Hepatocyte (in vitro differentiated cells): ENCODE results near the gene NIT2. TPM values are rescaled to one million over a fixed set of nuclear protein-coding genes. Genes with fewer than 3 reads are reported as not detected.

ENCODE experiments used
- DNase-seq: peaks from one replicate; pipeline ENCODE4 v3.0.0-alpha.2; 2016; ENCODE audit warnings: low spot score
- H2AFZ ChIP-seq: fragments of 200-600 bp; sonication (generic); 2 replicates; pipeline ENCODE4 v1.6.0; 2016; ENCODE audit warnings: antibody characterized with exemption, mild to moderate bottlenecking
- H3K27ac ChIP-seq: fragments of 200-600 bp; sonication (generic); 2 replicates; pipeline ENCODE4 v1.5.1; 2016; ENCODE audit warnings: mild to moderate bottlenecking
- H3K27me3 ChIP-seq: fragments of 200-600 bp; sonication (generic); 2 replicates; pipeline ENCODE4 v1.6.1; 2016
- H3K36me3 ChIP-seq: fragments of 200-600 bp; sonication (generic); replicated peaks from 2 replicates; pipeline ENCODE4 v1.5.1; 2016; ENCODE audit warnings: low read depth; ENCODE audit not compliant: insufficient read depth
- H3K4me1 ChIP-seq: fragments of 200-600 bp; sonication (generic); 2 replicates; pipeline ENCODE4 v1.5.1; 2016; ENCODE audit warnings: mild to moderate bottlenecking, moderate library complexity; ENCODE audit not compliant: insufficient read depth
- H3K4me2 ChIP-seq: fragments of 200-600 bp; sonication (generic); 2 replicates; pipeline ENCODE4 v1.6.0; 2016
- H3K4me3 ChIP-seq: fragments of 200-600 bp; sonication (generic); 2 replicates; pipeline ENCODE4 v1.5.1; 2016; ENCODE audit warnings: mild to moderate bottlenecking
- H3K79me2 ChIP-seq: fragments of 200-600 bp; sonication (generic); 2 replicates; pipeline ENCODE4 v1.6.0; 2017; ENCODE audit warnings: mild to moderate bottlenecking
- H3K9me2 ChIP-seq: fragments of 200-600 bp; sonication (generic); replicated peaks from 2 replicates; pipeline ENCODE4 v1.6.0; 2017; ENCODE audit warnings: mild to moderate bottlenecking; ENCODE audit not compliant: insufficient read depth
- H3K9me3 ChIP-seq: fragments of 200-600 bp; sonication (generic); 2 replicates; pipeline ENCODE4 v1.5.1; 2016; ENCODE audit warnings: low read depth, mild to moderate bottlenecking
- H4K20me1 ChIP-seq: fragments of 200-600 bp; sonication (generic); 2 replicates; pipeline ENCODE4 v1.6.0; 2016; ENCODE audit warnings: mild to moderate bottlenecking; ENCODE audit not compliant: insufficient read depth, poor library complexity, severe bottlenecking
- EZH2 ChIP-seq: fragments of 200-600 bp; sonication (generic); IDR thresholded peaks from 2 replicates; pipeline ENCODE4 v1.6.1; 2016; ENCODE audit warnings: antibody characterized with exemption, mild to moderate bottlenecking, borderline replicate concordance
- EZH2phosphoT487 ChIP-seq: fragments of 200-600 bp; sonication (generic); IDR thresholded peaks from one replicate; pipeline ENCODE4 v1.6.1; 2018; ENCODE audit warnings: antibody characterized with exemption, mild to moderate bottlenecking, low read depth, moderate library complexity; ENCODE audit not compliant: unreplicated experiment, severe bottlenecking
- WGBS: methylation state at CpG from one replicate; pipeline ENCODE4 v1.1.6; 2016; ENCODE audit warnings: low lambda C conversion rate; ENCODE audit errors: missing lambda C conversion rate; 5-methylcytosine and 5-hydroxymethylcytosine counted together
- polyA plus RNA-seq: library from polyadenylated mRNA; unstranded; fragments of >200 nt; fragmentation: Nextera tagmentation; extraction: Ambion mirVana; gene quantifications from 2 replicates; pipeline ENCODE4 v1.2.1, GENCODE V29; 2016
- total RNA-seq: library from RNA; depleted of rRNA; stranded (reverse); fragments of >200 nt; gene quantifications from 2 replicates; pipeline ENCODE4 v1.2.3, GENCODE V29; 2014
- TF ChIP-seq, protein P1 (sequence below): fragments of 200-600 bp; sonication (generic); IDR thresholded peaks from 2 replicates; pipeline ENCODE4 v1.5.1; 2016; ENCODE audit warnings: antibody characterized with exemption, mild to moderate bottlenecking; ENCODE audit not compliant: poor library complexity

NIT2 gene
- total and polyA plus RNA-seq, 2 experiments from 2014 or later: 45.2 to 96.9 TPM

DNA sequence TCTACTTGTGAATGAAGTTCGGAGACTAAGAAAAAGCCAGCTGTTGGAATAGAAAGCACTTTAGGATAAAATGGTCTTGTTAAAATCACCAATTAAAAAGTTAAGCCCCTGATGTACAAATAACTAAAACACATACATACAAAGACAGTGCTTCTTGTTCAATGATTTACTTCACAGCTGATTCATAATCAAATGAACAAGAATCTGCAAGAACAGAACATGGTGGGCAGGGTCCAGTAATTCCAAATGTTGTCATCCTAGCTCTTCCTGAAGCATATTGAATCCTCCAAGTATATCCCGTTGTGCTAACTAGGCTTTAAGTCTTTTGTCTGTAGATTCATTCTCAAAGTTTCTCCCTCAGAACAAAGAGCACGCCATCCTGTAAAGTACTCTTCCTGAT, 24.5 kb downstream of the NIT2 start:
- Histone ChIP-seq H3K27me3 (no peaks in the 10 kb centered on the region), H3K9me3 (no peaks in the 10 kb centered on the region), H3K4me3 (no peak overlapping the region), H3K36me3 (no peaks in the 10 kb centered on the region), H4K20me1 (no peaks in the 10 kb centered on the region), H3K79me2 (no peaks in the 10 kb centered on the region), H3K9me2 (no peaks in the 10 kb centered on the region), H3K4me2 (no peak overlapping the region), H3K4me1 (no peaks in the 10 kb centered on the region), H3K27ac (peak overlapping the region; percentile 8), H2AFZ (no peak overlapping the region)
- DNase-seq: no peak
- 97% methylated on average over 3 of the region's 3 CpGs for WGBS
- TF ChIP-seq EZH2: no peak
- TF ChIP-seq EZH2phosphoT487: no peak
- TF ChIP-seq, protein P1, sequence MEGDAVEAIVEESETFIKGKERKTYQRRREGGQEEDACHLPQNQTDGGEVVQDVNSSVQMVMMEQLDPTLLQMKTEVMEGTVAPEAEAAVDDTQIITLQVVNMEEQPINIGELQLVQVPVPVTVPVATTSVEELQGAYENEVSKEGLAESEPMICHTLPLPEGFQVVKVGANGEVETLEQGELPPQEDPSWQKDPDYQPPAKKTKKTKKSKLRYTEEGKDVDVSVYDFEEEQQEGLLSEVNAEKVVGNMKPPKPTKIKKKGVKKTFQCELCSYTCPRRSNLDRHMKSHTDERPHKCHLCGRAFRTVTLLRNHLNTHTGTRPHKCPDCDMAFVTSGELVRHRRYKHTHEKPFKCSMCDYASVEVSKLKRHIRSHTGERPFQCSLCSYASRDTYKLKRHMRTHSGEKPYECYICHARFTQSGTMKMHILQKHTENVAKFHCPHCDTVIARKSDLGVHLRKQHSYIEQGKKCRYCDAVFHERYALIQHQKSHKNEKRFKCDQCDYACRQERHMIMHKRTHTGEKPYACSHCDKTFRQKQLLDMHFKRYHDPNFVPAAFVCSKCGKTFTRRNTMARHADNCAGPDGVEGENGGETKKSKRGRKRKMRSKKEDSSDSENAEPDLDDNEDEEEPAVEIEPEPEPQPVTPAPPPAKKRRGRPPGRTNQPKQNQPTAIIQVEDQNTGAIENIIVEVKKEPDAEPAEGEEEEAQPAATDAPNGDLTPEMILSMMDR: no peak

GRCh38 chr3:100360757-100361496, 26.4 kb downstream of the NIT2 start:
- WGBS: 91% methylated on average over 4 of the region's 4 CpGs
- TF ChIP-seq EZH2 (no peak), EZH2phosphoT487 (no peak)
- TF ChIP-seq, protein P1: no peak
- no peaks in the 10 kb centered on the region for H3K4me1 ChIP-seq
- no peaks in the 10 kb centered on the region for H3K9me2 ChIP-seq
- H3K9me3 ChIP-seq: no peaks in the 10 kb centered on the region
- no peak overlapping the region for H3K4me3 ChIP-seq
- no peaks in the 10 kb centered on the region for H3K36me3 ChIP-seq
- H3K27me3 ChIP-seq: no peaks in the 10 kb centered on the region
- H3K79me2 ChIP-seq: no peaks in the 10 kb centered on the region
- H2AFZ ChIP-seq: no peak overlapping the region
- no peak overlapping the region for H3K27ac ChIP-seq
- DNase-seq: no peak
- no peak overlapping the region for H3K4me2 ChIP-seq
- H4K20me1 ChIP-seq: no peaks in the 10 kb centered on the region

DNA sequence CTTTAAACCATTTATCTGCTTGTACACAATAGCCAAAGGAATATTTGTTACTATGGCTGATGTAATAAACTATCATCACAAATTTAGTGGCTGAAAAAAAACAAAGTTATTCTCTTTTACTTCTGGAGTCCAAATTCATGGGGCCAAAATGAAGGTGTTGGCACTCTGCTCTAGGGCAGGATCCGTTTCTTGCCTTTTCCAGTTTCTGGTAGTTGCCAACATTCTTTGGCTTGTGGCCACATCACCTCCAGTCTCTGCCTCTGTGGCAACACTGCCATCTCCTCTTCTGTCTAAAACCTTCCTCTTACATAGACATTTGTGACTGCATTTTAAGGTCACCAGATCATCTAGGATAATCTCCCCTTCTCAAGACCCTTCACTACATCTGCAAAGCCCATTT, 27.3 kb downstream of the NIT2 start:
- Histone ChIP-seq H3K4me1 (no peaks in the 10 kb centered on the region), H2AFZ (no peak overlapping the region), H3K79me2 (no peaks in the 10 kb centered on the region), H4K20me1 (no peaks in the 10 kb centered on the region), H3K9me3 (no peaks in the 10 kb centered on the region), H3K4me3 (no peak overlapping the region), H3K27ac (no peak overlapping the region), H3K27me3 (no peaks in the 10 kb centered on the region), H3K9me2 (no peaks in the 10 kb centered on the region), H3K36me3 (no peaks in the 10 kb centered on the region), H3K4me2 (no peak overlapping the region)
- 90% methylated on average over 1 of the region's 1 CpG for WGBS
- TF ChIP-seq EZH2phosphoT487 (no peak), EZH2 (no peak)
- TF ChIP-seq, protein P1: no peak
- no peak for DNase-seq
